Inflammatory macrophage treated with lipopolysaccharide for 1 hour (primary cell): ENCODE results near the gene RPA4.
"Not testable (repeated sequence)": the region's sequence is repeated elsewhere in the genome, so short reads cannot be mapped to it uniquely, and the experiment has no call there.

Experiments
- DNase-seq, 2 donors: peaks; one replicate each; pipeline ENCODE4 v3.0.0-alpha.2; 2020 to 2022

The RPA4 gene

DNA sequence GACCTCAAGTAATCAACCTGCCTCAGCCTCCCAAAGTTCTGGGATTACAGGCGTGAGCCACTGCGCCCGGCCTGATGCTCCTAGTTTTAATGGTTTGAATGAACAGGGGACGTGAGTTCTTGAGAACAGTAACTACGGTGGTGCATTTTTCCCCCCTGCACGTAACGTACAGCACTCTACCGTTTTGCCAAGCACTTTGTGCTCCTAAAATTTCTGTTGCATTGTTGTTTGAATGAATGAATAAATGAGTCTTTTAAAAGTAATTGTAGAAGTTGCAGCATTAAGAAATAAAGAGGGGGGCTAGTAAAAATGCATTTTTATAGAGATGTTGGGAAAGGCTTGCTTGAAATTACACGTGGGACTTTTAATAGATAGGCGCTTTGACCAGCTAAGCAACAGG is at the start of gene RPA4:
TSS of gene RPA4 (plus strand) at position 301 of the 400 bp plus-strand sequence. CDS start 403 bp downstream, outside the sequence.
- DNase-seq: no peak

DNA sequence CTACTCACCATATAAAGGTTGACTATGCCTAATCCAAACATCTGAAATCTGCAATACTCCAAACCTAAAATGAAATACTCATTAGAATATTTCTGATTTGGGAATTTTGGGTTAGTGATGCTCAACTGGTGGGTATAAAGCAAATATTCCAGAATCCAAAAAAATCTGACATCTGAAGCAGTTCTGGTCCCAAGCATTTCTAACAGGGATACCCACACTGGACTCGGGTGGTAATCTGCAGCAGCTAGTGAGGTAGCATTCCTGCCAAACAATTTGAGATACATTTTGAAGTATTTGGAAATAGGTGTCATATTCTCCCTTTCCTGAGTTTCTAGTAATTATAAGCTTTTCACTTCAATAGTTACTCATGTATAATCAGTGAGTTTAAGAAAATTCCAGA is 49.6 kb upstream of the RPA4 start:
- no peak for DNase-seq

- DNase-seq: no peak
Measured at GRCh38 chrX:96835660-96836289, 47.9 kb upstream of the RPA4 start.

- no peak for DNase-seq
Measured at GRCh38 chrX:96837808-96838207, 45.9 kb upstream of the RPA4 start.

DNA sequence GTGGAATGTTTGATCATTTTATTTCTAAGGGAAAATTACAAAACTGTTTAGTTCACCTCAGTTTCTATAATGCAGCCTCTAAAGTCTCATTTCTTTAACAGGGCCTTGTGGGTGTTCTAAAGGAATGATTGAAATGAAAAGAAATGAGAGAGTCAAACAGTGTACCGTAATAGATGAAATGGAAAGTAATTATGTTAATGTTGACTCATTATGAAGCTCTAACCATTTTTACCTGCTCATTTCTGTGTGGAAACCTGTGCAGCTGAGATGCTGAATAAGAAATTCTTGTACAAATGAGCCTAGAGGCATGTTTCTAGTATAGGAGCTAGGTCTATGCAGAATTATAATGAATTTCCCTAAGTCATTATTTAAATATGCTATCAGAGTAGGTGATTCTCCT is 45.2 kb upstream of the RPA4 start:
- no peak for DNase-seq

DNA sequence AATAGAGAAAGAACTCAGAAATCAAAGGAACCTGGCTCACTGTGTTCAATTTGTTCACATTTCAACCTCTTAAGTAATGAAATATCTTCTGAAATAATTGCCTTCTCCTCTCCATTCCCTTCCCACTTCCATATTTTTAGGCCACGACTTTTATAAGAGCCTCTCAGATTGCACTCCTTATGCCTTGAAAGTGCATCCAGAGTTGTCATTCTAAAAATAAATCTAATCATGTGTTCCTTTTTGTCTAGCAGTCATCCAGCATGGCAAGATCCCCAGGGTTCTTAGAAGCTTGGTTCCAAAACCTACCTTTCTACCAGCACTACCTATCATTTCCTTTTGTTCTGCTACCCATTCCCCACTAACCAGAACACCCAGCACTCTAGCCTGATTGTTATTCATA is 42.4 kb upstream of the RPA4 start:
- no peak for DNase-seq

GRCh38 chrX:96841866-96842265 is 41.8 kb upstream of the RPA4 start:
- DNase-seq: not testable (repeated sequence)

DNA sequence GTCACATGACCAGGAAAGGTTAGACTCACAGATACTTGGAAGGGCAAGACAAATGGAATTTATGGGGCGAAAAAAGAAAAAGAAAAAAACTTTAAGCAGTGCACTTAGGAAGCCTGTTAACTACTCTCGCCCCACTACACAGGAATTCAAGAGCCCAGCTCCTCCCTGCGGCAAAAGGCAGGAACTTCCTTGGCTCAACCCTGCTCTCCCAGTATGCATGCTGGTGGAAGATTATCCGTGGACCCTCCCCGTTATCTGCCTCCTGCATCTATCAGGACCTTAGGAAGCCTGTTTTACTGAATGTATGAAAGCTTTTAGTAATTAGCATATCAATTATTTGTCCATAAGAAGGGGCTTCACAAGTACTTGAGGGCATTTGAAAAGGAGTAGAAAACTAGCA is 40.1 kb upstream of the RPA4 start:
- DNase-seq: no peak

DNA sequence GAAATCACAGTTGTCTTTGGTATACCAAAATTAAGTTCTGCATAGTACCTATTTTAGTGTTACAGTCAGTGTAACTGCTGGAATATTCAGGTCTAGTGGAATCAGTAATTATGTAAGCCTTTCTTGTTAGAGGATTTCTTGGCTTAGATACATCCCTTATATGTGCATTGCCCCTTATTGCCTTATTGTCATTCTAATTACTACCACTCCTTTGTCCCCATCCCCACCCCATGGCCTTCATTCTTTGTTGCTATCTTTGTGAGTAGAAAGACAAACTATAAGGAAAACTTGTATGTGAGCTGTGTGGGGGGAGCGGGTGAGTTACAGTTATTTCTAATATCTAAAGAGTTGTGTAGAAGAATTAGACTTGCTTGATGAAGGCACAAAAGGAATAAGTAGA is 36.9 kb upstream of the RPA4 start:
- no peak for DNase-seq

GRCh38 chrX:96859422-96859821 is 24.3 kb upstream of the RPA4 start:
- DNase-seq: not testable (repeated sequence)

DNA sequence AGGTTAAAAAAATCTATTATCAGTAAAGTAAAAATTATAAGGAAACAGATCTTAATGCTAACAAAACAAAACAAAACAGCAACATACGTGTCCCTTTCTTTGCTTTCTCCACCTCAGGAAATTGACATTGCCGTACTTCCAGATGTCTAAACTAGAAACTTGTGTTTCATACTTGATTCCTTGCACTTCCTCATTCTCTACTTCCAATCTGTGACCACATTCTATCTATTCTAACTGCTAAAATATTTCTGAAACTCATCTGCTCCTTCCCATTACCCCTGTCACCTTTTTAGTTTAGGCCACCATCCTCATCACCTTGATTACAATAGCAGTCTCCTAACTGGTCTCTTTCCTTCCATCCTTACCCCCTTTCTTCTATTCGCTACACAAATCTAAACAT is 22.5 kb upstream of the RPA4 start:
- no peak for DNase-seq

DNA sequence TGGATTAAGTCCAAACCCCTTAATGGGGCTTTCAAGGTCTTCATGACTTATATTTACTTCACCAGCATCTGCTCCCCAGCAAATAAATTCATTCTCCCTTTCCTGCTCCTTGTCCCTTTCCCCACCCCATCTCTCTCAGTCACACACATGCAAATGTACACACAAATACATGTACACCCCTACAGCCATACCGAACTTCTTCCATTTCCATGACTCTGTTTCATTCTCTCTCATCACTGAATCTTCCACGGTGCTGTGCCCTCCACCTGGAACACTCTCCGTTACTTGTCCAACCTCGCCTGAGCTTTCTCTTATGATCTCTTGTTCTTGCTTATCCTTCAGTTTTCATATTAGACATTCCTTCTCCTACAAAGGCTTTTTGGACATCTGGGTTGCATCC is 22.0 kb upstream of the RPA4 start:
- no peak for DNase-seq

DNA sequence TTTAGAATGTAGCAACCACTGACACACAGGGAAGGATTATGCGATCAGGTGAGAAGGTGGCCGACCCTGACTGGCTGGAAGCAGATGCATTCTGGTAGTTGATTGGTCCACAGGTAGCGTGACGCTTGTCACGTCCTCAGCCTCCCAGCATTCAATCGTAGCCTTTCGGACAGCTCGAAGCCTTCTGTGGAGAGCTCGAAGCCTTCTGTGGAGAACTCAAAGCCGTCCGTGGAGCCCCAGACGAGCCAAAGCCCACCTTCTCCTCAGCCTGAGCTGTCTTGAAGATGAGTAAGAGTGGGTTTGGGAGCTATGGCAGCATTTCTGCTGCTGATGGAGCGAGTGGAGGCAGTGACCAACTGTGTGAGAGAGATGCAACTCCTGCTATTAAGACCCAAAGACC is 319 bp downstream of the RPA4 start:
- DNase-seq: no peak

GRCh38 chrX:96889726-96890125 is 6.0 kb downstream of the RPA4 start:
- no peak for DNase-seq

GRCh38 chrX:96906741-96907140 is 23.0 kb downstream of the RPA4 start:
- DNase-seq: no peak

DNA sequence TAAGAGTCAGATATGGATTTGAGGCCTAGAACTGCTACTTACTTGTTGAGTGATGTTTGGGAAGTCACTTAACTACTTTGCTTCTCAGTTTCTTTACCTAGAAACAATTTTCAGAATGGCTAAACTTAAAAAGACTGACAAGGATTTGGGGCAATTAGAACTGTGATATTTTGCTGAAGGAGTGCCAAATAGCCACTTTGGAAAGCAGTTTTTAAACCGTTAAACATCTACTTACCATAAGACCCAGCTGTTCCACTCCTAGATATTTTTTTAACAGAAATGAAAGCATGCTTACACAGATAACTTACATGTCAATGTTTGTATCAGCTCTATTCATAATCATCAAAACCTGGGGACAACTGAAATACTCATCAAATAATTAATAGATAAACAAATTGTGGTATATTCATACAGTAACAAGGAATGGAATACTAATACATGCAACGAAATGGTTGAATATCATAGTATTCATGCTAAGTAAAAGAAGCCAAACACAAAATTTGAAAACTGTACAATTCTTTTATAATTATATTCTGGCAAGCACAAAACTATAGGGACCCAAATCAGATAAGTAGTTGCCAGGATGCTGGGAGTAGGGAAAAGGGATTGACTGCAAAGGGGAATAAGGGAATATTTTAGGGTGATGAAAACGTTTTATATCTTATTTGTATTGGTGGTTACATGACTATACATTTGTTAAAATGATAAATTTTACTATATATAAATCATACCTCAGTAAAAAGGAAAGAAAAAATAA is 24.0 kb downstream of the RPA4 start:
- DNase-seq: no peak

DNA sequence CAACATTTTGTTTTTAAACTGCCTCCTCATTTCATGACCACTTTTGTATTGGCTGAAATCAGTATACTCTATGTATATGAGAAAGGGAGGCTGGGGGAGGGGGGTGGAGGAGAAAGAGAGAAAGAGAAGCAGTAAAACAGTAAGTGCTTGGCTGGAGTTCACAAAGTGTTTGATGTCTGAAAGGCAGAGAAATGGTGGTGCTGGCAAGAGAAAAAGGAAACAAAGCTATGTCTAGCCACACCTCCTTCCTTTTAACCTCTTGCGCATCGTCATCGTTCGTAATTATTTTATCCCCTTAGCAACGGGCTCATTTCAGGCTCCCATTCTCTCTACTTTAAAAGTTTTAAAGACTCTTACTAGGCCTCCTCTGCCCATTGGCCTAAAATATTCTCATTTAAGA is 25.6 kb downstream of the RPA4 start:
- no peak for DNase-seq

GRCh38 chrX:96918864-96919263 is 35.2 kb downstream of the RPA4 start:
- no peak for DNase-seq

DNA sequence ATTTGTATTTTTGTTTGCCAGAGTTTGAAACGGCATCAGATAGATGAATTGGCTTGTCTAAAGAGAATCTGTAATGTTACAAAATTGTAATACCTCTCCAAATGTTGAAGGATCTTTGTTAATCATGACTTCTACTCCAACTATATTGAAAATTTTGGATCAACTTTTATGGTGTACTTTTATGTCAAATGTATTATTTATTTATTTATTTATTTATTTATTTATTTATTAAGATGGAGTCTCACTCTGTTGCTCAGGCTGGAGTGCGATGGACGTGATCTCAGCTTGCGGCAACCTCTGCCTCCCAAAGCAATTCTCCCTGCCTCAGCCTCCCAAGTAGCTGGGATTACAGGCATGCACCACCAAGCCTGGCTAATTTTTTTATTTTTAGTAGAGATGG is 36.0 kb downstream of the RPA4 start:
- no peak for DNase-seq

- DNase-seq: no peak
Measured at GRCh38 chrX:96924581-96924980, 40.9 kb downstream of the RPA4 start.

- no peak for DNase-seq
Measured at GRCh38 chrX:96929036-96929435, 45.3 kb downstream of the RPA4 start.
